Bronchial epithelial cell (primary cell): ENCODE data around the gene STEAP1B. TPM values are rescaled to one million over a fixed set of nuclear protein-coding genes. Genes with fewer than 3 reads are reported as not detected.

Experiments
- DNase-seq: peaks from one replicate; pipeline ENCODE4 v3.0.0-alpha.2; 2010; ENCODE audit warnings: low read depth
- FAIRE-seq: peaks from 2 replicates; lab custom pipeline; 2011; peaks lifted over from hg19 to GRCh38; lab: Jason Lieb, UNC
- H3K27me3 ChIP-seq: 2 replicates; pipeline ENCODE4 v1.5.1; 2011; ENCODE audit warnings: low read length; ENCODE audit not compliant: control insufficient read depth, insufficient read depth
- H3K36me3 ChIP-seq: 2 replicates; pipeline ENCODE4 v1.5.1; 2011; ENCODE audit warnings: low read length; ENCODE audit not compliant: control insufficient read depth, insufficient read depth
- H3K4me3 ChIP-seq: 2 replicates; pipeline ENCODE4 v1.5.1; 2011; ENCODE audit warnings: mild to moderate bottlenecking, low read depth, low read length, control low read depth
- CTCF ChIP-seq: IDR thresholded peaks from 2 replicates; pipeline ENCODE4 v1.5.1; 2011; ENCODE audit warnings: mild to moderate bottlenecking, moderate library complexity, low read length, control low read depth, inconsistent platforms; ENCODE audit not compliant: insufficient read depth, severe bottlenecking
- total RNA-seq: library from RNA; depleted of rRNA; stranded (reverse); fragments of >200 nt; gene quantifications from 2 replicates; pipeline ENCODE4 v1.2.1, GENCODE V29; 2014

The STEAP1B gene
- total RNA-seq, 1 donor from 2014 or later, result 3.7 TPM

DNA sequence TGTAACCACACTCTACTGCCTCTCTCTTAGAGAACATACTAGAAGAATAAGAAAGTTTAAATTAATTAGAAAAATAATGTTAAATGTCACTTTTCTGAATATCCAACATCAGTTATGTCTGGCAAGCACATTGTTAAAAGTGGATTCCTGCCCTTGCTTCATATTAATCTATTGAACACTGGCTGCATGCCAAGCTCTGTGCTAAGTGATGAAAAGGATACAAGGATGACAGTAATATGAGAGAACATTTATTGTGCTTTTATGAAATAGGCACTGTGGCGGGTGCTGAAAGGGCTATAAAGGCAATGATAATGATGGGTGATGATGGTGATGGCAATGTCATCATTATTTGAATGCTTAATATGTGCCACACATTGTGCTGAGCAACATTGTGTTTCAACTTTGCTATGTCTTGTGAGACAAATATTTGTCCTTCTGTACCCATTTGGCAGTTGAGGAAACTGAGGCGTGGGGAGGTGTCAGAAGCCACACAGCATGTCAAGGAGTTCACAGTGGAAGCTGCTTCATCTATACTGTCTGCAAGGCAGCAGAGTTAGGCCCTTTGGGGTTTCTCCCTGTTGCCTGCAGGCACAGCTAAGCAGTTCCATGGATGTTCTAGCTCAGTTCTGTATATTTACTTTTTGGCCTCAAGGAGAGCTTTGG is 78.9 kb downstream of the STEAP1B start:
- H3K4me3 ChIP-seq, result no peak overlapping the region
- no peaks in the 10 kb centered on the region for H3K36me3 ChIP-seq
- no peak for DNase-seq
- H3K27me3 ChIP-seq, result no peaks in the 10 kb centered on the region
- no peak for TF ChIP-seq CTCF
- FAIRE-seq, result no peak

DNA sequence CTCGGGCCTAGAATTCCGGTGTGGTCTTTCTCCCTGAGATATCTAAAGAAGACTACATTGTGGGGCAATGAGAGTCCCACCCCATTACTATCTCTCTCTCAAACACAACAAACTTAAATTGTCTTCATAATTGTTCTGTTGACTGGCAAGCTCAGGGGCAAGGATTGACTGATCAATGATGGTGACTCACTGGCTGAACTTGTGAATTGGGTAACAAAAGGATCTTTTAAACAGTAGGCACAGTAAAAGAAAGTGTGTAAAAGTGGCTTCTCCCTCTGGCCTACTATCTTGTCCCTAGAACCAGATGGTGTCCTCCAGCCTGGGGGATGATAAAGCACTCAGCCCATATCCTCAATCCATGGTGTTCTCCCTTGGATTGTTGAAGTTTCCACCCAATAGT is 80.0 kb downstream of the STEAP1B start:
- H3K36me3 ChIP-seq, result no peaks in the 10 kb centered on the region
- no peaks in the 10 kb centered on the region for H3K27me3 ChIP-seq
- no peak for FAIRE-seq

GRCh38 chr7:22419488-22419887 is 80.5 kb downstream of the STEAP1B start:
- Histone ChIP-seq H3K4me3 (no peak overlapping the region), H3K27me3 (no peaks in the 10 kb centered on the region), H3K36me3 (no peaks in the 10 kb centered on the region)
- FAIRE-seq (no peak), DNase-seq (no peak)
- no peak for TF ChIP-seq CTCF

More for the DNA sequence above, 80.0 kb downstream of the STEAP1B start:
- no peak for TF ChIP-seq CTCF
- H3K4me3 ChIP-seq, result no peak overlapping the region
- DNase-seq, result no peak

GRCh38 chr7:22418251-22419046 is 81.5 kb downstream of the STEAP1B start:
- no peaks in the 10 kb centered on the region for H3K36me3 ChIP-seq
- FAIRE-seq, result no peak
- TF ChIP-seq CTCF, result no peak
- H3K4me3 ChIP-seq, result no peak overlapping the region
- no peak for DNase-seq
- H3K27me3 ChIP-seq, result no peaks in the 10 kb centered on the region

DNA sequence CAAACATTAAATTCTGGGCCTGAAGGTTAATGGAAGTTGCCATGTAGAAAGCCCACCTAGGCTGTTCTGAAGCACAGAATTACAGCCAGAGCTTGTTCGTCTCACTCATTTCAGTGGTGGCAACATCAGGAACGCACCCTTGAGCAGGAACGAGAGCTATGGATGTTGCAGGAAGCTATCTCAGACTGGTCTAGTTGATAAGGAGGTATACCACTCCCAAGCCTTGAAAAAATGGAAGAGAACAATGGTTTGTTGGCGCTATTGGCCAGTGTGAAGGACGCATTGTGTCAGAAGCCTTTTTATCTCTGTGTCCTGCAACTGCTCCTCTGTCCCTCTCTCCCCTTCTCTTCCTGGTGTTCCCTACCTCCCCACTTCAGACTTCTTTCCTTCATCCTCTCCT is 82.1 kb downstream of the STEAP1B start:
- no peak for FAIRE-seq

More for the DNA sequence above, 82.1 kb downstream of the STEAP1B start:
- Histone ChIP-seq H3K4me3 (no peak overlapping the region), H3K27me3 (no peaks in the 10 kb centered on the region), H3K36me3 (no peaks in the 10 kb centered on the region)
- no peak for TF ChIP-seq CTCF
- no peak for DNase-seq
